HG03565 (cell line): ENCODE measurements around the gene MAP3K6.

Source experiments
- ATAC-seq: cut with Tn5 transposase; IDR thresholded peaks from one replicate; pipeline ENCODE4 v1.9.1; 2021; ENCODE audit warnings: mild to moderate bottlenecking, moderate library complexity; ENCODE audit not compliant: unreplicated experiment

MAP3K6 gene

GRCh38 chr1:27358038-27358927 lies 8.5 kb downstream of the MAP3K6 start:
- no peak for ATAC-seq

GRCh38 chr1:27357281-27358037 lies 9.3 kb downstream of the MAP3K6 start:
- no peak for ATAC-seq

- ATAC-seq = no peak
Observed at GRCh38 chr1:27356619-27357280, 10.0 kb downstream of the MAP3K6 start.

DNA sequence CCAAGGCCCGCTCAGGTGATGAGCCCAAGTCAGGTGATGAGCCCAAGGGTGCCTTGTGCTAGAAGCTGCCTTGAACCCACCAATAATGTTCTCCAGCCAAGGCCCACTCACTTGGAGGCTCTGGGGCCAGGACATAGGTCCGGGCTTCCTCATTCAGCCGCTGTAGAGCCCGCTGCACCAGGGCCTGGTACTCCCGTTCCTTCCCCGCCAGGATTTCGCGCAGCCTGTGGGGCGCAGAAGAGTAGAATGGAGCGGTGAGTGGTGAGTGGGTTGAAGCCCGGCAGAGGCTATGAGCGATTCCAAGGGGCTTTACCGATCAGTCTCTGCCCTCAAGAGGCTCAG lies 10.5 kb downstream of the MAP3K6 start:
- no peak for ATAC-seq

GRCh38 chr1:27355683-27356082 lies 11.1 kb downstream of the MAP3K6 start:
- no peak for ATAC-seq

- no peak for ATAC-seq
Observed at GRCh38 chr1:27353629-27354028, 13.1 kb downstream of the MAP3K6 start.

DNA sequence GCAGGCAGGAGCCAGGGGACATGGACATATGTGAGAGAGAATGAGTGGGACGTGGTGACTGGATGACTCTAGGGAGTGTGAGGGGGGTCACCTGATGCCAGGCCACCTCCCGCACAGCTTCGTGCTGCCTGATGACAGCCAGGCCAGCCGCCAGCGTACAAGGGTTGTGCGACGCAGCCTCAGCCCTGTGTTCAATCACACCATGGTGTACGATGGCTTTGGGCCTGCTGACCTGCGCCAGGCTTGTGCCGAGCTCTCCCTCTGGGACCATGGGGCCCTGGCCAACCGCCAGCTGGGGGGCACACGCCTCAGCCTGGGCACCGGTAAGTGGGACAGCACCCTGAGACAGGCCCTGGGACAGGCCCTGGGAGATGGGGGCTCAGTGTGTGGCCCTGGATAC lies 13.6 kb downstream of the MAP3K6 start:
- ATAC-seq = no peak

- ATAC-seq = no peak
Observed at GRCh38 chr1:27351541-27352107, 15.1 kb downstream of the MAP3K6 start.

DNA sequence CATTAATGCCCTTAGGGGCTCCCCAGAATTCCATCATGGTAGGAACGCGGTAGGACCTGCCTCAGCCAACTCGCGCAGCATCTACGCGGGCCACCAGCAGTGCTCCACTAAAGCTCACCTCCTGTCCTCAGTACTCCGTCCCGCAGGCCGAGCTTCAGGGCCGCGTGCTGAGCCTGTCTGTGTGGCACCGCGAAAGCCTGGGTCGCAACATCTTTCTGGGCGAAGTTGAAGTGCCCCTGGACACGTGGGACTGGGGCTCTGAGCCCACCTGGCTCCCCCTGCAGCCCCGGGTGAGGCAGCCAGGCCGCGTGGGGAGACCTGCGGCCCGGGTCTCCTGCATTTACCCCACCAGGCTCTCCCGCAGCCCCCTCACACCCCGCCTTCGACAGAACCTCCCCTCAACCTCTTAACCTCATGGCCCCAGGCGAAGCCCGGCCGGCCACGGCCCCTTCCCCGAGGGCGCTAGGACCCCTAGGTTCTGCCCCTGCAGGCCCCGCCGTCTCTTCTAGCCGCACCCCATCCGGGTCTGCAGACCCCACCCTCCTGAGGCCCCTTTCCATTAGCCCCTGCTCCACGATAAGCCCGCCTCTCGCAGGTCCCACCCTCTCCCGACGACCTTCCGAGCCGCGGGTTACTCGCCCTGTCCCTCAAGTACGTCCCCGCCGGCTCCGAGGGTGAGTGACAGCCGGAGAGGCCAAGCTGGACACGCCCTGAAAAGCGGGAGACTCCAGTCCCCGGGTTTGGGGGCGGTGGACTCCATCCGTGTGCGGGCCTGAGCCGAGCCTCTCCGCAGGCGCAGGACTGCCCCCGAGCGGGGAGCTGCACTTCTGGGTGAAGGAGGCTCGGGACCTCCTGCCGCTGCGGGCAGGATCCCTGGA lies 15.9 kb downstream of the MAP3K6 start:
- no peak for ATAC-seq

DNA sequence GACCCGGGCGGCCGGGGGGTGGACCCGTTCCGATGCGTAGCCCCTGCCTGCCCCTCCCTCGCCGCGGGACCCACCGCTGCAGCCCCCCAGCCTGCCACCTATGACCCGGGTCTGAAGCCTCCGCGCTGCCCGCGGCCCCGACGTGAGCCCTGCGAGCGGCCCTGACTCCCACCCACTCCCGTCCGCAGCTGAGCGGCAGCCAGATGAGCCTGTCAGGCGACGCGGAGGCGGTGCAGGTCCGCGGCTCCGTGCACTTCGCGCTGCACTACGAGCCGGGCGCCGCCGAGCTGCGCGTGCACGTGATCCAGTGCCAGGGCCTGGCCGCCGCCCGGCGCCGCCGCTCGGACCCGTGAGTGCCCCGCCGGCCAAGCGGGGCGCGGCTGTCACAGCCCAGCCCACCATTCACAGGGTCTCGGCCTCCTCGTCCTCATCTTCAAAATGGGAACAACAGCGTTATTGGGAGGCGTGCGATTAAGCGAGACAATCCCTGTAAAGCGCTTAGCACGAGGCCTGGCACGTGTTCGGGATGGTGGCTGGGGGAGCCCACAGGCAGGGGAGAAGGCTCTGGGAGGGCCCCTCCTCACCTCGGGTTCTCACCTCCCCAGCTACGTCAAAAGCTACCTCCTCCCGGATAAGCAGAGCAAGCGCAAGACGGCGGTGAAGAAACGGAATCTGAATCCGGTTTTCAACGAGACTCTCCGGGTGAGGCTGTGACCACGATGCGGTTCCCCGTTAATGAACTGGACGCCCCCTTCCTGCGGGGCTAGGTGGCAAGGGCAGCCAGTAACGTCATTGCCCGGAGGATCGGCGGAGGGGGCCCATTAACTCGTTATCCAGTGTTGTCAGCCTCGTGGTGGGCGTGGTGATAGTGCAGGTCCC lies 16.7 kb downstream of the MAP3K6 start:
- ATAC-seq = no peak

DNA sequence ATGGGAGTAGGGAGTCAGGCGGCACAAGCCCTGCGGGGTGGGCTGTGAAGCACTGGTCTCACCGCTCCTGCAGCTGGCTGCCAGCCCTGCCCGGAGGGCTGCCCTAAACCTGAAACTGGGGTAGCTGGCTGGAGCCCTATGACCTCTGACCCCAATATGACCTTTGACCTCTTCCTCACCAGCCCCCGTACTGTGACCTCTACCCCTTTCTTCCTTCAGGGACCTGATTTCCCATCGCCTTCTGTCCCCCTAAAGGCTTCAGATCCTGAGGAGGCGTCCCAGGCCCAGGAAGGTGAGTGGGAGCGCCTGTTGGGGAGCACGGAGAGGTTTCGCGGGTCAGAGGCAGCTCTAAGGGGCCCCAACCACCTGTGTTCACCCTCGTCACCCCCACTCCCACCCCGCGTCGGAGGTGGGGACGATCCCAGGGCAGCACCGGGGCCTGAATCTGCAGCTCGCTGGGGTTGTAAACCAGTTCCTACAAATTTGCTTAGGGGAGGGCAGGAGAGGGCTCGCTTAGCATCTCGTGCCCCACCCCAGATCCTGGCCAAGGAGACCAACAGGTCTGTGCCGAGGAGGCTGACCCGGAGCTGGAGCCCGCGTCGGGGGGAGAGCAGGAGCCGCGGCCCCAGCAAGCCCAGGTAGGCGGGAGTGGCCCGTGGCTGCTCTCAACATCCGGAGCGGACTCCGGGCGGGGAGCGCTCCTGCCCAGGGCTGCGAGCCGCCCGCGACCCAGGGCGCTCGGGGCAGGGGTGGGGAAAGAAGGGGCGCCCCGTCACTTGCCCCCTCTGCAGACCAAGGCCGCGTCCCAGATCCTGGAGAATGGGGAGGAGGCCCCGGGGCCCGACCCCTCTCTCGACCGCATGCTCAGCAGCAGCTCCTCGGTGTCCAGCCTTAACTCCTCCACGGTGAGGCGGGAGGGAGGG lies 17.6 kb downstream of the MAP3K6 start:
- ATAC-seq = no peak

DNA sequence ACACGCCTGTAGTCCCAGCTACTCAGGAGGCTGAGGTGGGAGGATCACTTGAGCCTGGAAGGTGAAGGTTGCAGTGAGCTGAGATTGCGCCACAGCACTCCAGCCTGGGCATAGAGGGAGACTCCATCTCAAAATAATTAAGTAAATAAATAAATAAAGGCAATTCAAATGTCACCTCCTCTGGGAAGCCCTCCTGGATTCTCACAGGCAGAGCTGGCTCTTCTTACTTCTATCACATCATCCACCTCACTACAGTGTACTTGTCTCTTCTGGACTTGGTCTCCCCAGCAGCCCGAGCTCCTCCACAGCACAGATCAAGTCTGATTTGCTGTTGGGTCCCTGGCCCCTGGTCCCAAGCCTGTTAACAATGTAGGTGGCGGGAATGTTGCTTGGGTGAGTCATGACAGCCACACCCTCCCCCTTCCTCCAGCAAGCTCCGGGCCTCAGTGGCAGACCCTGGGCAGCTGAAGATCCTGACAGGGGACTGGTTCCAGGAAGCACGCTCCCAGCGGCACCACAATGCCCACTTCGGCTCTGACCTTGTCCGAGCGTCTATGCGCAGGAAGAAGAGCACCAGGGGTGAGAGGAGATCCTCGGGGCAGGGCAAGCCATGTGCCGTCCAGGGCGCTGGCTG lies 19.7 kb downstream of the MAP3K6 start:
- no peak for ATAC-seq

- ATAC-seq = no peak
Observed at GRCh38 chr1:27346357-27346756, 20.4 kb downstream of the MAP3K6 start.

- ATAC-seq = no peak
Observed at GRCh38 chr1:27345272-27345671, 21.5 kb downstream of the MAP3K6 start.

GRCh38 chr1:27343639-27344025 lies 23.1 kb downstream of the MAP3K6 start:
- no peak for ATAC-seq

DNA sequence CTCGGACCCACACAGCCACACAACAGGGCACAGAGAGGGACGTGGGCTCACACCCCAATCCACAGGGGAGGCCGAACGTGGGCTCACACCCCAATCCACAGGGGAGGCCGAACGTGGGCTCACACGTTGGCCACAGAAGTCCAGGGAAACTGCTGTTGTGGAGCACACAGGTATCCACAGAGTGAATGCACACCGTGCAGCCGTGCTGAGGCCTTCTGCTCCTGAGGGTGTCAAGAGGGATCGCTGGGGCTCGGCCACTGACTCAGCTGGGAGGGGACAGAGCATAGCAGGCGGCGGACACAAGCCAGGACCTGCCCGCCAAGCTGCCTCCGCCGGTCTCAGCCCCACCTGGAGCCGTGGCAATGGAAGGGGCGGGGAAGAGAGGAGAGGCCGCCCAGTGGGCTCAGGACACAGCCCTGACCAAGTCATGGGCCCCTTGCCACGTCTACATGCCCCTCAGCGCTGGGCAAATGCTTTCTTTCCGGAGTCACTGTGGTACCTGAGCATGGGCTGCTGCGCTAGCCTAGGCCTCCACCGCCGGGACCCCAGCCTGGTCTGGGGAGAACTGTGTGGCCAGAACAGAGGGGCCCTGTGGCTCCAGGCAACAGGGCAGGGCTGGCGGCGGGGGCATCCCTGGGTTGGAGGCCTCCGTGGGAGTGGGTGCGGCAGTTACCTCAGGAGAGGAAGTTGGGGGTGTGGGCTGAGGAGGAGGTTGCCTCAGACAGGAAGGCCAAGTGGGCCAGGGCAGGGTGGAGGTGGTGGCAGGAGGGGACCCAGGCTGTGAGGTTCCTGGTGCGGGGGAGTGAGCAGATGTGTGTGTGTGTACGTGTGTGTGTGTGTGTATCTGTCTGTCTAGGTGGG lies 23.8 kb downstream of the MAP3K6 start:
- ATAC-seq = no peak

- ATAC-seq = no peak
Observed at GRCh38 chr1:27342391-27342777, 24.4 kb downstream of the MAP3K6 start.
